Natural killer cell (primary cell): ENCODE data around the gene ZFHX3. TPM values are rescaled to one million over a fixed set of nuclear protein-coding genes. Genes with fewer than 3 reads are reported as not detected.

ENCODE experiments used
- ATAC-seq, 3 donors: fragments of 150-1000 bp in 2 of 3; fragments of 200-7000 bp in 1 of 3; cut with Tn5 transposase; 1 replicate in 1 of 3; 2 replicates in 2 of 3; pipeline ENCODE4 v1.10.0; 2021; ENCODE audit warnings: mild to moderate bottlenecking in 2 of 3, moderate library complexity in 2 of 3
- DNase-seq, 2 donors: peaks; one replicate each; pipeline versions ENCODE4 v3.0.0 to v3.0.0-alpha.2; 2013 to 2021; ENCODE audit warnings: mixed read lengths in 1 of 2
- H3K27ac ChIP-seq: one replicate; pipeline ENCODE4 v1.5.1; 2013; ENCODE audit warnings: mild to moderate bottlenecking, low read length
- H3K27me3 ChIP-seq: one replicate; pipeline ENCODE4 v1.6.1; 2013; ENCODE audit warnings: low read length; ENCODE audit not compliant: control insufficient read depth, insufficient read depth
- H3K36me3 ChIP-seq: one replicate; pipeline ENCODE4 v1.6.1; 2013; ENCODE audit warnings: low read length; ENCODE audit not compliant: control insufficient read depth, insufficient read depth
- H3K4me1 ChIP-seq: one replicate; pipeline ENCODE4 v1.6.1; 2013; ENCODE audit warnings: low read length; ENCODE audit not compliant: control insufficient read depth, insufficient read depth
- H3K4me3 ChIP-seq: one replicate; pipeline ENCODE4 v1.5.1; 2013; ENCODE audit warnings: low read length
- H3K9me3 ChIP-seq: one replicate; pipeline ENCODE4 v1.6.1; 2013; ENCODE audit warnings: low read length; ENCODE audit not compliant: control insufficient read depth, insufficient read depth
- H3K27ac Mint-ChIP-seq, 2 donors: one replicate each; pipeline ENCODE4 v1.8.0; 2022; ENCODE audit warnings: mild to moderate bottlenecking in 2 of 2, mixed read lengths in 2 of 2, moderate library complexity in 1 of 2
- H3K27me3 Mint-ChIP-seq, 2 donors: one replicate each; pipeline ENCODE4 v1.8.0; 2022; ENCODE audit warnings: low read depth in 2 of 2, mixed read lengths in 2 of 2
- H3K36me3 Mint-ChIP-seq: one replicate; pipeline ENCODE4 v1.8.0; 2022; ENCODE audit warnings: mixed read lengths
- H3K4me1 Mint-ChIP-seq, 2 donors: one replicate each; pipeline ENCODE4 v1.8.0; 2022; ENCODE audit warnings: mixed read lengths in 2 of 2
- H3K4me3 Mint-ChIP-seq: one replicate; pipeline ENCODE4 v1.8.0; 2022; ENCODE audit warnings: mild to moderate bottlenecking, moderate library complexity, mixed read lengths
- H3K9me3 Mint-ChIP-seq, 2 donors: one replicate each; pipeline ENCODE4 v1.8.0; 2022; ENCODE audit warnings: mixed read lengths in 2 of 2
- WGBS: methylation state at CpG from one replicate; pipeline ENCODE4 v1.1.7; 2013; ENCODE audit warnings: missing lambda C conversion rate; ENCODE audit not compliant: insufficient coverage; 5-methylcytosine and 5-hydroxymethylcytosine counted together
- intact Hi-C: fragments of 100-400 bp; cut with micrococcal nuclease; formaldehyde crosslinking; loops from one replicate; pipeline ENCODE4 v1.14.2; 2022
- total RNA-seq, 4 donors: library from RNA; stranded (reverse); fragments of 120-200 nt in 1 of 4; gene quantifications; one replicate each; pipeline versions ENCODE4 v1.2.3 to v1.2.4, GENCODE V29; 2013 to 2022
- TF ChIP-seq, protein P1 (sequence below): fragments of 200-600 bp; IDR thresholded peaks from one replicate; pipeline ENCODE4 v1.8.0; 2022; ENCODE audit warnings: antibody characterized with exemption

The ZFHX3 gene, protein sequence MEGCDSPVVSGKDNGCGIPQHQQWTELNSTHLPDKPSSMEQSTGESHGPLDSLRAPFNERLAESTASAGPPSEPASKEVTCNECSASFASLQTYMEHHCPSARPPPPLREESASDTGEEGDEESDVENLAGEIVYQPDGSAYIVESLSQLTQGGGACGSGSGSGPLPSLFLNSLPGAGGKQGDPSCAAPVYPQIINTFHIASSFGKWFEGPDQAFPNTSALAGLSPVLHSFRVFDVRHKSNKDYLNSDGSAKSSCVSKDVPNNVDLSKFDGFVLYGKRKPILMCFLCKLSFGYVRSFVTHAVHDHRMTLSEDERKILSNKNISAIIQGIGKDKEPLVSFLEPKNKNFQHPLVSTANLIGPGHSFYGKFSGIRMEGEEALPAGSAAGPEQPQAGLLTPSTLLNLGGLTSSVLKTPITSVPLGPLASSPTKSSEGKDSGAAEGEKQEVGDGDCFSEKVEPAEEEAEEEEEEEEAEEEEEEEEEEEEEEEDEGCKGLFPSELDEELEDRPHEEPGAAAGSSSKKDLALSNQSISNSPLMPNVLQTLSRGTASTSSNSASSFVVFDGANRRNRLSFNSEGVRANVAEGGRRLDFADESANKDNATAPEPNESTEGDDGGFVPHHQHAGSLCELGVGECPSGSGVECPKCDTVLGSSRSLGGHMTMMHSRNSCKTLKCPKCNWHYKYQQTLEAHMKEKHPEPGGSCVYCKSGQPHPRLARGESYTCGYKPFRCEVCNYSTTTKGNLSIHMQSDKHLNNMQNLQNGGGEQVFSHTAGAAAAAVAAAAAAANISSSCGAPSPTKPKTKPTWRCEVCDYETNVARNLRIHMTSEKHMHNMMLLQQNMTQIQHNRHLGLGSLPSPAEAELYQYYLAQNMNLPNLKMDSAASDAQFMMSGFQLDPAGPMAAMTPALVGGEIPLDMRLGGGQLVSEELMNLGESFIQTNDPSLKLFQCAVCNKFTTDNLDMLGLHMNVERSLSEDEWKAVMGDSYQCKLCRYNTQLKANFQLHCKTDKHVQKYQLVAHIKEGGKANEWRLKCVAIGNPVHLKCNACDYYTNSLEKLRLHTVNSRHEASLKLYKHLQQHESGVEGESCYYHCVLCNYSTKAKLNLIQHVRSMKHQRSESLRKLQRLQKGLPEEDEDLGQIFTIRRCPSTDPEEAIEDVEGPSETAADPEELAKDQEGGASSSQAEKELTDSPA (N-terminal part only)
- 1 to 10 TPM; 5.8 to 7.8 (median 7.5) TPM for total RNA-seq
- total RNA-seq (2013) = 3.8 TPM

DNA sequence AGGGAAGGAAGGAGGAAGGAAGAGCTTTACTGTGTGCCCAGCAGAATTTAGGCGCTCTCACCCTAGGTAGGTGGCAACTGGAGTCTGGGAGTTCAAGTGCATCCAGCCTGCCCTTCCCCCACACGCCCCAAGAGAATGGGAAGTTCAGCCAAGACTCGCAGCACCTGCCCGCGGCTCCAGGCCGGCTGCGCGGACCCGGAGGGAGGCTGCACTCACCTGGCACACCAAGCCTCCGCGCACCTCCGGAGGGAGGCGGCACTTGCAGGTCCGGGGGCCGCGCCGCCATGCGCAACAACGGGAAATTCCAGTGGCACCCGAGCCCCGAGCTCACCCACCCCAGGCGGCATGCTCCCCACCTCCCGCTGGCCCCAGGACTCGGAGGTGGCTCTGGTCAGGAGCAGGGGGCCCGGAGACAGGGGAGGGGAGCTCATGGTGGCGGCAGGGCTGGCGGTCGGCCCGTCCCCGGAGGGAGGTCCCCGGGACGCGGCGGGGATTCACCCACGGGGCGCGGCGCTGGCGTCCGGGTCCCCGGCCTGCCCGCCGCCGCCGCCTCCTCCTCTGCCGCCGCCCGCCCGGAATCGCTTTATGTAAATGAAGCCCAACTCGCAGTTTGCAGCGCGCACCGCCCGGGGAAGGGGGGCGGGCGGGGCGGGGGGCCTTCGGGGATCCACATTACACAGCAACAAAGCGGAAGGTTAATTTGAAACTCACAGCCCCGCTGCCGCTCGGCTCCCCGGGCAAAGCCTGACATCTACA is at the start of gene ZFHX3:
Gene ZFHX3, minus strand, starts transcription at position 593 of the 756 bp plus-strand sequence. CDS start 87,983 bp downstream, outside the sequence.
- WGBS = 1% methylated on average over 64 of the region's 64 CpGs
- intact Hi-C loops = no loop called here
- Histone ChIP-seq H3K4me3 (peak within 1 kb of the TSS; percentile 41), H3K4me1 (peaks cover 15% of the 10 kb centered on the region), H3K27ac (no peak within 1 kb of the TSS), H3K27me3 (no peaks in the 10 kb centered on the region), H3K36me3 (no peaks in the 10 kb centered on the region), H3K9me3 (no peaks in the 10 kb centered on the region)
- H3K27me3 Mint-ChIP-seq = peaks cover 0 to 2% of the 10 kb centered on the region in 2 donors
- H3K4me1 Mint-ChIP-seq = peaks cover 11 to 14% of the 10 kb centered on the region in 2 donors
- DNase-seq (peak; percentile 48 to 58), ATAC-seq (peak; percentile 82 to 85 (median 83))
- TF ChIP-seq, protein P1, sequence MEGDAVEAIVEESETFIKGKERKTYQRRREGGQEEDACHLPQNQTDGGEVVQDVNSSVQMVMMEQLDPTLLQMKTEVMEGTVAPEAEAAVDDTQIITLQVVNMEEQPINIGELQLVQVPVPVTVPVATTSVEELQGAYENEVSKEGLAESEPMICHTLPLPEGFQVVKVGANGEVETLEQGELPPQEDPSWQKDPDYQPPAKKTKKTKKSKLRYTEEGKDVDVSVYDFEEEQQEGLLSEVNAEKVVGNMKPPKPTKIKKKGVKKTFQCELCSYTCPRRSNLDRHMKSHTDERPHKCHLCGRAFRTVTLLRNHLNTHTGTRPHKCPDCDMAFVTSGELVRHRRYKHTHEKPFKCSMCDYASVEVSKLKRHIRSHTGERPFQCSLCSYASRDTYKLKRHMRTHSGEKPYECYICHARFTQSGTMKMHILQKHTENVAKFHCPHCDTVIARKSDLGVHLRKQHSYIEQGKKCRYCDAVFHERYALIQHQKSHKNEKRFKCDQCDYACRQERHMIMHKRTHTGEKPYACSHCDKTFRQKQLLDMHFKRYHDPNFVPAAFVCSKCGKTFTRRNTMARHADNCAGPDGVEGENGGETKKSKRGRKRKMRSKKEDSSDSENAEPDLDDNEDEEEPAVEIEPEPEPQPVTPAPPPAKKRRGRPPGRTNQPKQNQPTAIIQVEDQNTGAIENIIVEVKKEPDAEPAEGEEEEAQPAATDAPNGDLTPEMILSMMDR = no peak
- H3K27ac Mint-ChIP-seq = peak within 1 kb of the TSS in 1 of 2 donors; percentile 73
- no peaks in the 10 kb centered on the region for H3K36me3 Mint-ChIP-seq
- H3K4me3 Mint-ChIP-seq = peak within 1 kb of the TSS; percentile 77
- no peaks in the 10 kb centered on the region for H3K9me3 Mint-ChIP-seq

DNA sequence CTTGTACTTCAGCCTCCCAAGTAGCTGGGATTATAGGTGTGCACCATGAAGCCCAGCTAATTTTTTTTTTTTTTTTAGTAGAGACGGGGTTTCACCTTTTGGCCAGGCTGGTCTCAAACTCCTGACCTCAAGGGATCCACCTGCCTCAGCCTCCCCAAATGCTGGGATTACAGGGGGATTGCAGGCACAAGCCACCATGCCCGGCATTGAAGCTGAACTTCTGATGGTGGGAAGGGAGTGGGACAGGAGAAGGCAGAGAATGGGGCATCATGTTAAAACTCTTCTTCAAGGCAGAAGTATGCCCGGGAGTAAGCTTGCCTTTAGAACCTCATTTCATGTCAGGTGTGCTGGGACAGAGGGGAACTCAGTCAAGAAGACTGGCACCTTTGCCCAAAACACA is 48.6 kb upstream of the ZFHX3 start:
- peaks cover 8 to 11% of the 10 kb centered on the region in 2 donors for H3K4me1 Mint-ChIP-seq
- no peak overlapping the region for H3K4me3 Mint-ChIP-seq
- H3K27me3 Mint-ChIP-seq = peaks cover 2 to 5% of the 10 kb centered on the region in 2 donors
- no peaks in the 10 kb centered on the region for H3K36me3 ChIP-seq
- no peak overlapping the region for H3K4me3 ChIP-seq
- no peaks in the 10 kb centered on the region for H3K36me3 Mint-ChIP-seq
- H3K9me3 ChIP-seq = no peaks in the 10 kb centered on the region
- no peak overlapping the region for H3K27ac ChIP-seq
- DNase-seq (no peak), ATAC-seq (no peak)
- TF ChIP-seq, protein P1 = no peak
- H3K4me1 ChIP-seq = peaks cover 5% of the 10 kb centered on the region
- H3K9me3 Mint-ChIP-seq = no peaks in the 10 kb centered on the region
- H3K27ac Mint-ChIP-seq = no peak overlapping the region
- no peaks in the 10 kb centered on the region for H3K27me3 ChIP-seq
- 91% methylated on average over 3 of the region's 3 CpGs for WGBS
- intact Hi-C loops = no loop called here

DNA sequence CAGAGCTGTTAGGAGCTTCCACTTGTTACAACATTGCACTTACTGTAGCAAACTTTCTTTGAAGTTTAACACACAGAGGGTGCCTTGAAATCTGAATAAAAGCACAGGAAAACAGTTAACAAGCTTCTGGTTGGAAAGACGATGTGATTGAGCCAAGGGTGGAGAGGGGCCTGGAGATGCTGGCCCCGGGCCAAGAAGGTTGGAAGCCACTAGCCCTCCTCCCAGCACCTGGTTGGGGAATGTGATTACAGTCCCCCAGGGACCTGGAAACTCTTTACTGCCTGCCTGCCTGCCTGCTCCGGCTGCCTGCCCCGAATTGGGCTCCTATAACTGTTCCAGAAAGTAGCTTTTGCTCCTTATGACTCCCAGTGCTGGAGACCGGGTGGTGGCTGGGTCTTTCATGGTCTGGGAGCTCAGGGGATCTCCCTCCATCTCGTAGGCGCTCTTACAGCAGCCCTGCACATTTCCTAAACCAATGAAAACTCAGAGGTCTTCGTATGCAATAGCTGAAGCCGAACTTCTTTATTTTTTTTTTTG is 48.0 kb upstream of the ZFHX3 start:
- TF ChIP-seq, protein P1 = no peak

More for the DNA sequence above, 48.0 kb upstream of the ZFHX3 start:
- no peak overlapping the region for H3K27ac ChIP-seq
- WGBS = 45% methylated on average over 9 of the region's 9 CpGs
- no peaks in the 10 kb centered on the region for H3K27me3 ChIP-seq
- H3K4me1 ChIP-seq = peaks cover 5% of the 10 kb centered on the region
- H3K4me3 Mint-ChIP-seq = no peak overlapping the region
- H3K9me3 ChIP-seq = no peaks in the 10 kb centered on the region
- intact Hi-C loops = no loop called here
- H3K4me3 ChIP-seq = no peak overlapping the region
- H3K36me3 ChIP-seq = no peaks in the 10 kb centered on the region
- H3K27me3 Mint-ChIP-seq = peaks cover 2 to 5% of the 10 kb centered on the region in 2 donors
- ATAC-seq (no peak), DNase-seq (no peak)
- H3K36me3 Mint-ChIP-seq = no peaks in the 10 kb centered on the region
- no peaks in the 10 kb centered on the region for H3K9me3 Mint-ChIP-seq
- H3K4me1 Mint-ChIP-seq = peaks cover 8 to 11% of the 10 kb centered on the region in 2 donors
- H3K27ac Mint-ChIP-seq = no peak overlapping the region
